GM12878 (cell line): ENCODE data around the gene HMCN1.

Experiments
- CBFB ChIP-seq: IDR thresholded peaks from 2 replicates; pipeline ENCODE4 v1.6.1; 2016; ENCODE audit warnings: antibody characterized with exemption, low read depth
- CTCF ChIP-seq, 3 experiments: IDR thresholded peaks in 2 of 3; conservative IDR thresholded peaks in 1 of 3; 2 replicates each; pipeline ENCODE4 v1.5.1; 2011; ENCODE audit warnings: low read depth in 3 of 3, low read length in 3 of 3, mild to moderate bottlenecking in 3 of 3, control low read depth in 2 of 3, moderate library complexity in 2 of 3, inconsistent platforms in 1 of 3, mixed read lengths in 1 of 3; ENCODE audit not compliant: control insufficient read depth in 2 of 3, insufficient read depth in 1 of 3; ENCODE audit errors: extremely low read depth in 1 of 3

GRCh38 chr1:185733818-185734735 is at the start of gene HMCN1:
- TF ChIP-seq CTCF (IDR thresholded peaks at IDR 0.05 in 2 of 3, conservative IDR thresholded peaks at IDR 0.05 in 1 of 3; ENCODE audit: control insufficient read depth in 2 of 3, extremely low read depth in 1 of 3, insufficient read depth in 1 of 3, low read depth in 3 of 3, low read length in 3 of 3) (0 out of 6 replicates have a peak, but pooled peaks of 2 of the 3 experiments have one; percentile 1 to 2), CBFB (no peak)
